NOMO-1 (cell line): ENCODE results near the gene ZFAND2B.

ENCODE experiments used
- DNase-seq, 2 experiments: peaks; one replicate each; lab custom pipeline; 2025; ENCODE audit not compliant: unreplicated experiment in 2 of 2; lab: John Stamatoyannopoulos, UW

ZFAND2B gene

GRCh38 chr2:219175486-219175885, 31.1 kb upstream of the ZFAND2B start:
- no peak for DNase-seq

- peak; percentile 51 to 57 for DNase-seq
Observed at GRCh38 chr2:219175928-219176817, 30.4 kb upstream of the ZFAND2B start.

- peak; percentile 87 to 94 for DNase-seq
Observed at GRCh38 chr2:219176818-219177551, 29.6 kb upstream of the ZFAND2B start, which contains the start of gene CNPPD1. TSS of gene CNPPD1 (minus strand) at chr2:219176925. CDS start at chr2:219176828, 97 bp downstream.

- peak; percentile 82 to 90 for DNase-seq
Observed at GRCh38 chr2:219177552-219178376, 28.8 kb upstream of the ZFAND2B start, which contains the start of gene RETREG2. TSS of gene RETREG2 (plus strand) at chr2:219178275. CDS start at chr2:219178353, 78 bp downstream.

GRCh38 chr2:219178377-219179175, 28.0 kb upstream of the ZFAND2B start:
- peak in 1 of 2 experiments; percentile 2 for DNase-seq

GRCh38 chr2:219179601-219180465, 26.7 kb upstream of the ZFAND2B start:
- DNase-seq, result no peak

- DNase-seq, result no peak
Observed at GRCh38 chr2:219180961-219181360, 25.6 kb upstream of the ZFAND2B start.

- no peak for DNase-seq
Observed at GRCh38 chr2:219181531-219181930, 25.1 kb upstream of the ZFAND2B start.

GRCh38 chr2:219182331-219183150, 24.0 kb upstream of the ZFAND2B start:
- no peak for DNase-seq

- DNase-seq, result no peak
Observed at GRCh38 chr2:219183151-219183772, 23.3 kb upstream of the ZFAND2B start.

- no peak for DNase-seq
Observed at GRCh38 chr2:219184121-219184520, 22.5 kb upstream of the ZFAND2B start.

GRCh38 chr2:219186754-219187456, 19.7 kb upstream of the ZFAND2B start:
- DNase-seq, result no peak

- no peak for DNase-seq
Observed at GRCh38 chr2:219197388-219197787, 9.2 kb upstream of the ZFAND2B start.

GRCh38 chr2:219198974-219199373, 7.6 kb upstream of the ZFAND2B start:
- no peak for DNase-seq

GRCh38 chr2:219199470-219200211, 6.9 kb upstream of the ZFAND2B start:
- DNase-seq, result no peak
